Neural cell (in vitro differentiated cells): ENCODE results near the gene DAZAP1. TPM values are rescaled to one million over a fixed set of nuclear protein-coding genes. Genes with fewer than 3 reads are reported as not detected.

Source experiments
- H2AFZ ChIP-seq: fragments of 200-600, 300-800 bp; sonication (generic), shearing (Covaris generic); 2 replicates; pipeline ENCODE4 v1.6.0; 2014; ENCODE audit warnings: low read depth, mild to moderate bottlenecking, antibody characterized with exemption, low read length, moderate library complexity
- H3F3A ChIP-seq: fragments of 200-600 bp; shearing (Covaris generic); 2 replicates; pipeline ENCODE4 v1.6.1; 2016; ENCODE audit warnings: mild to moderate bottlenecking, moderate library complexity, mixed read lengths, antibody characterized with exemption, low read length; ENCODE audit not compliant: insufficient read depth, poor library complexity, severe bottlenecking
- H3K27ac ChIP-seq: fragments of 200-600, 300-800 bp; sonication (generic), shearing (Covaris generic); 2 replicates; pipeline ENCODE4 v1.5.1; 2014; ENCODE audit warnings: mild to moderate bottlenecking, low read length, moderate library complexity
- H3K27me3 ChIP-seq: fragments of 300-800, 200-600 bp; sonication (generic), shearing (Covaris generic); 2 replicates; pipeline ENCODE4 v1.6.0; 2014; ENCODE audit warnings: mild to moderate bottlenecking, low read depth, low read length, moderate library complexity; ENCODE audit not compliant: insufficient read depth
- H3K36me3 ChIP-seq: fragments of 300-800, 200-600 bp; sonication (generic), shearing (Covaris generic); 2 replicates; pipeline ENCODE4 v1.5.1; 2014; ENCODE audit warnings: mild to moderate bottlenecking, antibody characterized with exemption, low read length, moderate library complexity; ENCODE audit not compliant: insufficient read depth
- H3K4me2 ChIP-seq: fragments of 300-800, 200-600 bp; sonication (generic), shearing (Covaris generic); 2 replicates; pipeline ENCODE4 v1.6.0; 2014; ENCODE audit warnings: mild to moderate bottlenecking, low read length
- H3K4me3 ChIP-seq: fragments of 300-800, 200-600 bp; sonication (generic), shearing (Covaris generic); 2 replicates; pipeline ENCODE4 v1.5.1; 2014; ENCODE audit warnings: mild to moderate bottlenecking, low read length, moderate library complexity
- H3K79me2 ChIP-seq: fragments of 200-600 bp; shearing (Covaris generic); replicated peaks from 2 replicates; pipeline ENCODE4 v1.6.0; 2014; ENCODE audit warnings: mild to moderate bottlenecking, low read length, moderate library complexity; ENCODE audit not compliant: insufficient read depth
- H3K9ac ChIP-seq: fragments of 300-800, 200-600 bp; sonication (generic), shearing (Covaris generic); 2 replicates; pipeline ENCODE4 v1.6.1; 2016; ENCODE audit warnings: mild to moderate bottlenecking, low read length, mixed read lengths
- H3K9me2 ChIP-seq: fragments of 200-600 bp; shearing (Covaris generic); 2 replicates; pipeline ENCODE4 v1.6.1; 2016; ENCODE audit warnings: mild to moderate bottlenecking, low read length, mixed read lengths; ENCODE audit not compliant: insufficient read depth
- H3K9me3 ChIP-seq: fragments of 200-600, 300-800 bp; sonication (generic), shearing (Covaris generic); 2 replicates; pipeline ENCODE4 v1.6.1; 2016; ENCODE audit warnings: mild to moderate bottlenecking, mixed run types, low read length, moderate library complexity, mixed read lengths
- H4K20me1 ChIP-seq: fragments of 200-600 bp; shearing (Covaris generic); 2 replicates; pipeline ENCODE4 v1.6.1; 2016; ENCODE audit warnings: mild to moderate bottlenecking, mixed run types; ENCODE audit not compliant: insufficient read depth
- EP300 ChIP-seq: fragments of 450-650 bp; conservative IDR thresholded peaks from 2 replicates; pipeline ENCODE4 v1.6.1; 2014; ENCODE audit warnings: antibody characterized with exemption, mild to moderate bottlenecking, moderate library complexity; ENCODE audit not compliant: poor library complexity, severe bottlenecking
- EZH2 ChIP-seq: fragments of 200-600, 300-800 bp; shearing (Covaris generic), sonication (generic); IDR thresholded peaks from 2 replicates; pipeline ENCODE4 v1.6.1; 2014; ENCODE audit warnings: antibody characterized with exemption, low read length, borderline replicate concordance, mild to moderate bottlenecking; ENCODE audit not compliant: insufficient read depth, poor library complexity, severe bottlenecking
- MXI1 ChIP-seq: fragments of 450-650 bp; conservative IDR thresholded peaks from 2 replicates; pipeline ENCODE4 v1.6.1; 2014; ENCODE audit warnings: antibody characterized with exemption, mild to moderate bottlenecking; ENCODE audit not compliant: poor library complexity, severe bottlenecking
- POLR2AphosphoS5 ChIP-seq: IDR thresholded peaks from 2 replicates; pipeline ENCODE4 v1.6.1; 2012
- RAD21 ChIP-seq: fragments of 450-650 bp; conservative IDR thresholded peaks from 2 replicates; pipeline ENCODE4 v1.6.1; 2014; ENCODE audit warnings: antibody characterized with exemption, mild to moderate bottlenecking, moderate library complexity
- REST ChIP-seq: IDR thresholded peaks from 2 replicates; pipeline ENCODE4 v1.6.1; 2012; ENCODE audit warnings: borderline replicate concordance
- SMC3 ChIP-seq: fragments of 450-650 bp; conservative IDR thresholded peaks from 2 replicates; pipeline ENCODE4 v1.6.1; 2014; ENCODE audit warnings: antibody characterized with exemption, mild to moderate bottlenecking, moderate library complexity; ENCODE audit not compliant: poor library complexity
- TAF1 ChIP-seq: IDR thresholded peaks from 2 replicates; pipeline ENCODE4 v1.6.1; 2012; ENCODE audit warnings: low read depth
- polyA plus RNA-seq: library from polyadenylated mRNA; depleted of rRNA; stranded (reverse); fragments of >200 nt; gene quantifications from 2 replicates; pipeline ENCODE4 v1.2.3, GENCODE V29; 2014
- TF ChIP-seq, protein P1 (sequence below): fragments of 450-650 bp; IDR thresholded peaks from 2 replicates; pipeline ENCODE4 v1.5.1; 2014; ENCODE audit warnings: antibody characterized with exemption, mild to moderate bottlenecking, moderate library complexity; ENCODE audit not compliant: poor library complexity, severe bottlenecking

DAZAP1 gene
- polyA plus RNA-seq, 1 donor from 2014 or later = 60.5 TPM

DNA sequence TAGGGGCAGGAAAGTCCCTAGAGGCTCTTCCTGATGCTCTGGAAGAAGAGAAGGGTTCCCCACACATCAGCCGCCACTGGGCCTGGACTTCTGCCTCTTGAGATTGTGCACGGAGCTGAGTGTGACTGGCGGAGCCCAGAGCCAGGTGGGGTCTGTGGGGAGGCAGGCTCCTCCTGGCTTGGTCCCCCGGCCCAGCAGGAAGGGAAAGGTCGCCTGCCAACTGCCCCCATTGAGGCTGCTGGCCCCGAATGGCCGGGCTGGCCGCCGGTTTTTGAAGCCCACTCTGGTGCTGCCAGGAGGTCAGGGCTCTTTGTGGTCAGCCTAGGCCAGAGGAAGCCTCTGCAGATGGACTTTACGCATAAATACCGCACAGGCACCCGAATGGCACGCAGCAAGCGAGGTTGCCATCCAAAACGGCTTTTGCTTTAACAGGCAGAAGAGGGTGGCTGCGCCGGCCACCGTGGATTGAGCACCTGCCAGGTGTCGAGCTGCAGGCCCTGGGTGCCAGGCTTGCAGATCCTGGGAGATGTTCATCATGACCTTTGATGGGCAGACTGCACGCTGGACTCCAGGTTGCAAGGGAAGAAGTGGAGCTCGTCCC lies 5.0 kb downstream of the DAZAP1 start:
- no peaks in the 10 kb centered on the region for H3K36me3 ChIP-seq
- H3F3A ChIP-seq = no peaks in the 10 kb centered on the region
- no peaks in the 10 kb centered on the region for H3K9me2 ChIP-seq
- H3K4me3 ChIP-seq = no peak overlapping the region
- H3K9ac ChIP-seq = no peak overlapping the region
- no peak overlapping the region for H3K4me2 ChIP-seq
- H3K9me3 ChIP-seq = no peaks in the 10 kb centered on the region
- peaks cover 85% of the 10 kb centered on the region for H3K79me2 ChIP-seq
- no peaks in the 10 kb centered on the region for H3K27me3 ChIP-seq
- no peak overlapping the region for H2AFZ ChIP-seq
- TF ChIP-seq REST (no peak), POLR2AphosphoS5 (no peak), EP300 (no peak), TAF1 (no peak), RAD21 (no peak), EZH2 (no peak), MXI1 (no peak), SMC3 (no peak)
- TF ChIP-seq, protein P1, sequence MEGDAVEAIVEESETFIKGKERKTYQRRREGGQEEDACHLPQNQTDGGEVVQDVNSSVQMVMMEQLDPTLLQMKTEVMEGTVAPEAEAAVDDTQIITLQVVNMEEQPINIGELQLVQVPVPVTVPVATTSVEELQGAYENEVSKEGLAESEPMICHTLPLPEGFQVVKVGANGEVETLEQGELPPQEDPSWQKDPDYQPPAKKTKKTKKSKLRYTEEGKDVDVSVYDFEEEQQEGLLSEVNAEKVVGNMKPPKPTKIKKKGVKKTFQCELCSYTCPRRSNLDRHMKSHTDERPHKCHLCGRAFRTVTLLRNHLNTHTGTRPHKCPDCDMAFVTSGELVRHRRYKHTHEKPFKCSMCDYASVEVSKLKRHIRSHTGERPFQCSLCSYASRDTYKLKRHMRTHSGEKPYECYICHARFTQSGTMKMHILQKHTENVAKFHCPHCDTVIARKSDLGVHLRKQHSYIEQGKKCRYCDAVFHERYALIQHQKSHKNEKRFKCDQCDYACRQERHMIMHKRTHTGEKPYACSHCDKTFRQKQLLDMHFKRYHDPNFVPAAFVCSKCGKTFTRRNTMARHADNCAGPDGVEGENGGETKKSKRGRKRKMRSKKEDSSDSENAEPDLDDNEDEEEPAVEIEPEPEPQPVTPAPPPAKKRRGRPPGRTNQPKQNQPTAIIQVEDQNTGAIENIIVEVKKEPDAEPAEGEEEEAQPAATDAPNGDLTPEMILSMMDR = no peak
- H4K20me1 ChIP-seq = peaks cover 31% of the 10 kb centered on the region
- H3K27ac ChIP-seq = no peak overlapping the region

GRCh38 chr19:1412995-1413800 lies 5.8 kb downstream of the DAZAP1 start:
- Histone ChIP-seq H3K9me2 (no peaks in the 10 kb centered on the region), H3K4me3 (no peak overlapping the region), H3K9me3 (no peaks in the 10 kb centered on the region), H4K20me1 (peaks cover 31% of the 10 kb centered on the region), H3K27ac (no peak overlapping the region), H3K9ac (no peak overlapping the region), H3K36me3 (no peaks in the 10 kb centered on the region), H2AFZ (no peak overlapping the region), H3F3A (no peaks in the 10 kb centered on the region), H3K79me2 (peaks cover 88% of the 10 kb centered on the region), H3K4me2 (no peak overlapping the region), H3K27me3 (no peaks in the 10 kb centered on the region)
- TF ChIP-seq TAF1 (no peak), POLR2AphosphoS5 (no peak), RAD21 (no peak), MXI1 (no peak), EP300 (no peak), REST (no peak), SMC3 (no peak), EZH2 (no peak)
- TF ChIP-seq, protein P1 = no peak
